Upper lobe of right lung (tissue), 1 donor: ENCODE results near the gene SSX2IP. TPM values are rescaled to one million over a fixed set of nuclear protein-coding genes. Genes with fewer than 3 reads are reported as not detected.

Source experiments
- ATAC-seq: fragments of 200-7000 bp; cut with Tn5 transposase; one replicate; pipeline ENCODE4 v1.9.1; 2020; ENCODE audit warnings: mild to moderate bottlenecking, moderate library complexity
- DNase-seq: peaks from one replicate; pipeline ENCODE4 v3.0.0-alpha.2; 2020
- H3K27ac ChIP-seq: fragments of 200-600 bp; one replicate; pipeline ENCODE4 v1.8.0; 2022
- H3K27me3 ChIP-seq: fragments of 200-600 bp; one replicate; pipeline ENCODE4 v1.8.0; 2022; ENCODE audit warnings: mild to moderate bottlenecking
- H3K36me3 ChIP-seq: fragments of 200-600 bp; one replicate; pipeline ENCODE4 v1.8.0; 2022
- H3K4me1 ChIP-seq: fragments of 200-600 bp; one replicate; pipeline ENCODE4 v1.8.0; 2022
- H3K4me3 ChIP-seq: fragments of 200-600 bp; one replicate; pipeline ENCODE4 v1.8.0; 2022; ENCODE audit warnings: mild to moderate bottlenecking
- H3K9me3 ChIP-seq: fragments of 200-600 bp; one replicate; pipeline ENCODE4 v1.8.0; 2022
- CTCF ChIP-seq: fragments of 200-600 bp; IDR thresholded peaks from one replicate; pipeline ENCODE4 v1.8.0; 2022; ENCODE audit warnings: antibody characterized with exemption
- intact Hi-C: fragments of 100-400 bp; cut with DNase I; formaldehyde crosslinking; loops from one replicate; pipeline ENCODE4 v1.11.0; 2022
- total RNA-seq: library from RNA; stranded (reverse); fragmentation: NEBNext Ultra II Directional; extraction: Animal tissue kit (Norgen Biotek cat#: 25700); gene quantifications from one replicate; pipeline ENCODE4 v1.2.1, GENCODE V29; 2021
- donor health status: DM: no; HTN: yes; CAD: no; lungs with severe emphysema.

The SSX2IP gene
- total RNA-seq, 1 donor from 2014 or later = 8.5 TPM

DNA sequence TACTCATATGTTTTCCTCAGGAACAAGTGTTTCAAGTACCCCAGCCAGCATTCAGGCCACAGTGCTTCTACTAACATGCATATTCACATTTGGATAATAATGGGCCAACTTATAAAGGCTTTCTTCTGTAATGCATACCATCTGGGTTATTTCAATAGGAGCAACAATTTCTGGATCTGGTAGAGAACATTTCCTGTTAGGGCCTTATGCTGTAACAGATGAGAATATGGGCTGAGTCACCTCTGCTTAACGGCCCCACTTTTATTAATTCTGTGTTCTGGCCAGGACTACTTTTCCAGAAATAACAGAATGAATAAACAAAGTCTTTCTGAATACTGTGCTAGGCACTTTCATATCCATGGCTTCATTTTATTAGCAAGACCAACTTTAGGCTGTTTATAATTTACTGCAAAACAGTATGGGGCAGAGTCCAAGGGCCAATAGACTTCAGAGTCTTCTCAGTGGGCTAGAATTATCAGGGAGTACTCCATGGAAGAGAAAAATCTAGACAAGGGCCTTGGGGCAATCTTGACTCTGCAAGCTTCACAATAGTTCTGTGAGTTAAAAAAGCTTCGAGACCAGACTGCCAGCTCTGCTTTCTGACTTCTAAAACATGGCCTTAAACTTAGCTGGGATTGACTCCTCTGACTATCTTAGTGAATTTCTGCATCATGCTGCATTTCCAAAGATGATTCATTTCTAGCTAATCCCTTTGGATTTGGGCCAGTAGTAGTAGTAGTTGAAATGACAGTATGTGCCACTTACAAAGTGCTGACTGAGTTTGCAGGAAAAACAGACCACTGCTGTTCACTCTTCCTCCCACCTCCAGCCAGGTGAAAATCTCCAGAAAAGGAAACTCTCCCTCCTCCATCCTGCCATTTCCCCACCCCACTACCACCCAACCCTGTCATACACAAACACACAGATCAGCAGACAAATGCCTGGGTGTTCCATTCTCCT, 8.2 kb upstream of the SSX2IP start:
- no peaks in the 10 kb centered on the region for H3K36me3 ChIP-seq
- TF ChIP-seq CTCF = no peak
- DNase-seq = no peak
- peaks cover 7% of the 10 kb centered on the region for H3K4me1 ChIP-seq
- intact Hi-C loops = no loop called here
- no peaks in the 10 kb centered on the region for H3K9me3 ChIP-seq
- no peak for ATAC-seq
- H3K27ac ChIP-seq = peak overlapping the region; percentile 19
- no peak overlapping the region for H3K4me3 ChIP-seq
- peaks cover 4% of the 10 kb centered on the region for H3K27me3 ChIP-seq

DNA sequence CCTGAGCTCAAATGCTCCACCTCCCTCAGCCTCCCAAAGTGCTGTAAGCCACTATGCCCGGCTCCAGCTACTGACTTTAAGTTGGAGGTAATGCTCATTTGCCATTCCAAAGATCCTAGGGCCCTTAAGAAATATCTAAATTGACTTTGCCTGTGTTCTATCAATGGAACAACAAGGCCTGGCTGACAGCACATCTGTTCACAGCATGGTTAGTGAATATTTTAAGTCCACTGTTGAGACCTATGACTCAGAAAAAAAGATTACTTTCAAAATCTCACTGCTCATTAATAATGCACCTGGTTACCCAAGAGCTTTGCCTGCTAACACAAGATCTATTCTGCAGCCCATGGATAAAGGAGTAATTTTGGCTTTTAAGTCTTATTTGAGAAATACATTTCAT, 3.5 kb upstream of the SSX2IP start:
- Histone ChIP-seq H3K9me3 (no peaks in the 10 kb centered on the region), H3K36me3 (no peaks in the 10 kb centered on the region), H3K27me3 (no peaks in the 10 kb centered on the region), H3K27ac (no peak overlapping the region), H3K4me1 (peaks cover 13% of the 10 kb centered on the region), H3K4me3 (no peak overlapping the region)
- DNase-seq = no peak
- intact Hi-C loops = no loop called here
- TF ChIP-seq CTCF = no peak
- no peak for ATAC-seq

GRCh38 chr1:84693005-84693404, 2.7 kb upstream of the SSX2IP start:
- Histone ChIP-seq H3K27me3 (no peaks in the 10 kb centered on the region), H3K36me3 (no peaks in the 10 kb centered on the region), H3K4me1 (peaks cover 10% of the 10 kb centered on the region), H3K9me3 (no peaks in the 10 kb centered on the region), H3K27ac (peak overlapping the region; percentile 1), H3K4me3 (peak overlapping the region; percentile 6)
- DNase-seq = no peak
- no peak for ATAC-seq
- TF ChIP-seq CTCF = no peak
- intact Hi-C loops = no loop called here

- intact Hi-C loops = no loop called here
- H3K4me1 ChIP-seq = peaks cover 8% of the 10 kb centered on the region
- DNase-seq (no peak), ATAC-seq (no peak)
- H3K36me3 ChIP-seq = no peaks in the 10 kb centered on the region
- no peak for TF ChIP-seq CTCF
- no peak overlapping the region for H3K4me3 ChIP-seq
- H3K27ac ChIP-seq = no peak overlapping the region
- H3K27me3 ChIP-seq = no peaks in the 10 kb centered on the region
- H3K9me3 ChIP-seq = no peaks in the 10 kb centered on the region
Observed at GRCh38 chr1:84692391-84692790, 2.1 kb upstream of the SSX2IP start.

- no peaks in the 10 kb centered on the region for H3K9me3 ChIP-seq
- no peak for TF ChIP-seq CTCF
- peaks cover 8% of the 10 kb centered on the region for H3K4me1 ChIP-seq
- peak overlapping the region; percentile 80 for H3K4me3 ChIP-seq
- ATAC-seq (no peak), DNase-seq (no peak)
- H3K36me3 ChIP-seq = no peaks in the 10 kb centered on the region
- intact Hi-C loops = no loop called here
- peak overlapping the region; percentile 65 for H3K27ac ChIP-seq
- H3K27me3 ChIP-seq = no peaks in the 10 kb centered on the region
Observed at GRCh38 chr1:84691122-84691783, 992 bp upstream of the SSX2IP start.
